Measurements from ENCODE around the gene STAB1.

STAB1 gene

GRCh38 chr3:52458770-52459545 lies 36.2 kb upstream of the STAB1 start:
- intact Hi-C loops (cut with DNase I; ENCODE audit: low total_unique reads) = loop anchor here (10.0 kb wide), 1 partner anchor 226 kb away; the partner anchor contains the start of genes GNL3 and PBRM1
- H3K27ac ChIP-seq = no peak overlapping the region
- DNase-seq = no peak
- H3K4me3 ChIP-seq = no peak overlapping the region
- no peaks in the 10 kb centered on the region for H3K9me3 ChIP-seq
- TF ChIP-seq CTCF (IDR thresholded peaks at IDR 0.05) = no peak
- peaks cover 0 to 26% (median 22%) of the 10 kb centered on the region in 4 donors for H3K4me1 ChIP-seq
- H3K36me3 ChIP-seq = peaks cover 22 to 62% (median 27%) of the 10 kb centered on the region in 3 donors
- no peaks in the 10 kb centered on the region for H3K27me3 ChIP-seq

- no peak for TF ChIP-seq CTCF (IDR thresholded peaks at IDR 0.05)
- H3K9me3 ChIP-seq = no peaks in the 10 kb centered on the region
- intact Hi-C loops (cut with DNase I; ENCODE audit: low total_unique reads) = no loop called here
- peaks cover 24 to 83% (median 44%) of the 10 kb centered on the region in 3 donors for H3K36me3 ChIP-seq
- no peak overlapping the region for H3K4me3 ChIP-seq
- DNase-seq = no peak
- peaks cover 0 to 7% (median 6%) of the 10 kb centered on the region in 4 donors for H3K4me1 ChIP-seq
- no peak overlapping the region for H3K27ac ChIP-seq
- no peaks in the 10 kb centered on the region for H3K27me3 ChIP-seq
These were observed 33.3 kb upstream of the STAB1 start for GRCh38 chr3:52461874-52462273.

- no peak for DNase-seq
- no peaks in the 10 kb centered on the region for H3K4me1 ChIP-seq
These were observed 31.7 kb upstream of the STAB1 start for GRCh38 chr3:52463416-52463815.

GRCh38 chr3:52468336-52468735 lies 26.8 kb upstream of the STAB1 start:
- TF ChIP-seq CTCF (IDR thresholded peaks at IDR 0.05) = no peak
- Histone ChIP-seq H3K27me3 (no peaks in the 10 kb centered on the region), H3K36me3 (peaks cover 20 to 62% (median 41%) of the 10 kb centered on the region in 3 donors), H3K9me3 (no peaks in the 10 kb centered on the region), H3K4me1 (peaks cover 0 to 17% (median 7%) of the 10 kb centered on the region in 4 donors), H3K27ac (no peak overlapping the region), H3K4me3 (no peak overlapping the region)
- intact Hi-C loops (cut with DNase I; ENCODE audit: low total_unique reads) = no loop called here
- DNase-seq = no peak

More at GRCh38 chr3:52463416-52463815, 31.7 kb upstream of the STAB1 start:
- TF ChIP-seq CTCF (IDR thresholded peaks at IDR 0.05) = no peak
- intact Hi-C loops (cut with DNase I; ENCODE audit: low total_unique reads) = no loop called here
- H3K27me3 ChIP-seq = no peaks in the 10 kb centered on the region
- no peak overlapping the region for H3K4me3 ChIP-seq
- no peak overlapping the region for H3K27ac ChIP-seq
- no peaks in the 10 kb centered on the region for H3K9me3 ChIP-seq
- H3K36me3 ChIP-seq = peaks cover 21 to 78% (median 39%) of the 10 kb centered on the region in 3 donors

GRCh38 chr3:52469001-52469400 lies 26.1 kb upstream of the STAB1 start:
- no peak overlapping the region for H3K27ac ChIP-seq
- no peaks in the 10 kb centered on the region for H3K27me3 ChIP-seq
- H3K4me1 ChIP-seq = peaks cover 0 to 17% (median 7%) of the 10 kb centered on the region in 4 donors
- H3K4me3 ChIP-seq = no peak overlapping the region
- intact Hi-C loops (cut with DNase I; ENCODE audit: low total_unique reads) = no loop called here
- H3K36me3 ChIP-seq = peaks cover 25 to 65% (median 48%) of the 10 kb centered on the region in 3 donors
- DNase-seq = no peak
- no peaks in the 10 kb centered on the region for H3K9me3 ChIP-seq
- no peak for TF ChIP-seq CTCF (IDR thresholded peaks at IDR 0.05)

Measured in tibial artery (tissue), 4 donors.